HG03175 (cell line): ENCODE results near the gene MID1.

Source experiments
- ATAC-seq: cut with Tn5 transposase; IDR thresholded peaks from one replicate; pipeline ENCODE4 v1.9.1; 2021; ENCODE audit warnings: mild to moderate bottlenecking, moderate library complexity; ENCODE audit not compliant: unreplicated experiment

The MID1 gene

DNA sequence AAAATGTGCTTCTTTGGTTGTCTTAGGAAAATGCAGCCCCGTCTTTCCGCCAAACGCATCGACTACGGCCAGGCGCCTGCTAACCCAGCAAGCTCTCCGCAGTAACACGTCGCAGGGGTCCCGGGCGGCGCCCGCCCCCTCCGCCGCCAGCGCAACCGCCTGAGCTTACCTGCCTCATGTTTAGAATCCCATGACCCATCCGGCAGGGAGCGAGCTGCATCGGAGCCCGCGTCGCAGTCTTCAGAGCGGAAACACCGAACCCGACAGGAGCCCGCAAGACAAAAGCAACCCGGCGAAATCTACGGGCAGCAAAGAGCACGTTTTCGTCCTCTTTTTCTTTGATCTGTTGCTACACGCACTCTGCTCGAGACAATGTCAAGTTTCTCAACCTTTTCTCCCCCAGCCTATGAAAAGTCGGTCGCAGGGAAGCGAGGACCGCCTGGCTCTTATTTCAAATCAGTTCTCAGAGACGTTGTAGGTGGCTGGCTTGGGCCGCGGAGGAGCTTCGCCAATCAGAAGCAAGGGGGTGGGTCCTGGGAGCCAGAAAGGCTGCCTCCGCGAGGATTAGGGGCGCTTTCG is at the start of gene MID1:
Gene MID1, minus strand, starts transcription at position 465 of the 579 bp plus-strand sequence. CDS start 53,038 bp downstream, outside the sequence.
- ATAC-seq: no peak

DNA sequence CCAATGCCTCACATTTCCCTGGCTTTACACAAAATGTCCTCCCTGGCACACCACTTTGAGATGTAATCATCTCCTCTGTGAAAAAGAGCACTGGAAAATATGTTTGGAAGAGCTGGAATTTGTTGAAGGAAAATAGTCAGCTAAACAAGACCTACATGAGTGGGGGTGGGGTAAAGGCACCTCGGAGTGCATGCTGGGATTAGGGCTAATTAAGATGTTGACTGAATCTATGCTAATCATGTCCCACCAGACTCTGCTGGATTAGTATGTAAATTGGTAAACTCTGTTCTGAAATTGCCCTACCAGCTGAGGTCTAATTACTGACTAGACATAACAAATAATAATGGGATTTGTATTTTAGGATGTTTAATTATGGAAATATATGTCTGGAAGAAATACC is 46.8 kb upstream of the MID1 start:
- no peak for ATAC-seq

DNA sequence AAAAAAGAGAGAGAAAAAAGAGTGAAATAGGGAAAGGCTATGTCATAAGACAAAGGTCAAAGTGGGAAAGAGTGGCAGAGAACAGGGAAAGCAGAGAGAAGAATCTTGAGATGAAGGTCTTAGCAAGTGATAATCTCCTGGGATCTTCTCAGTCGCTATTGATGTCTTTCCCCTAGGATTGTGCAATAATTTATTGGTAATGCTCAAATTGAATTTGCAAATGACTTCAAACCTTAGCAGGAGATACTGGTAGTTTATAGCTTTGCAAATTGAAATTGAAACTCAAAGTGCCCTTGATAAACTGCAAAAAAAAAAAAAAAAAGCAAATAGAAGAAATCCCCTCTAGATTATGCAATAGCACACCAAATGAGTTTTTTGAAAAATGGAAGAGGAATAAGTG is 45.7 kb upstream of the MID1 start:
- ATAC-seq: no peak

GRCh38 chrX:10665681-10666080 is 45.3 kb upstream of the MID1 start:
- ATAC-seq: no peak

- no peak for ATAC-seq
Measured at GRCh38 chrX:10660171-10660570, 39.8 kb upstream of the MID1 start.

- no peak for ATAC-seq
Measured at GRCh38 chrX:10656214-10656613, 35.8 kb upstream of the MID1 start.

GRCh38 chrX:10654960-10655359 is 34.6 kb upstream of the MID1 start:
- no peak for ATAC-seq

DNA sequence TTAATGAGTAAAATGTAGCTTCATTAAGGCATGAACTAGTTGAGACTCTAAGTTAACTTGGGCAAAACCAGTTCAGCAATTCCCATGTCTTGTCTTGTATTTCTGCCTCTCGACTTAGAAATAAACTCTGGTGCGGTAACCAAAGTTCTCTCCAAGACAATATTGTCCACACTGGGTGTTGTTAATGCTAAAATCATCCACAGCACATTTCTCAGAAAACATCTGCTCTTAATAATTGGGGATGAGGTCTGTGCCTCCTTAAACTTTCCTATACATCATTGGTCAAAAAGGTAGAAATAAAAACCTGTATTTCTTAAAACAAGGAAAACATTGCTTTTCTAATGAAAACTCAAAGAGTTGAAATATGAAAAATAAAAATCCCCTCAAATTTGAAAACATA is 32.9 kb upstream of the MID1 start:
- ATAC-seq: no peak

- ATAC-seq: no peak
Measured at GRCh38 chrX:10649265-10649664, 28.9 kb upstream of the MID1 start.

DNA sequence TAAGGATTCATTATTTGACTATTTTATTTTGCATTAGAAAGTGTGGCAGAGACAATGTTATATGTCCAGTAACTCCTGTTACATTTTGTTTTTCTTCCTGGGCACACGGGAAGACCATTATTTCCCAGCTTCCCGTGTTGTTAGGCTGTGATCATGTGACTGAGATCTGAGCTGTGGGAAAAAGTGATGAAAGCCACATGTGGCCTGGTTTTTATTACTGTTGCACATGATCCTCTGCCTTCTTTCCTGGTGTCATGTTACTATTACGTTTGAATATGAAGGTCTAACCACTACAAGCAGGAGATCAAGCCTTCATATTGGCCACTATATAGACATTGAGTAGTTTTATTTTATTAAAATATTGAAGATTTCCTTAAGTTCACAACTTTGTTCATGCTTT is 28.2 kb upstream of the MID1 start:
- ATAC-seq: no peak

GRCh38 chrX:10636851-10637250 is 16.5 kb upstream of the MID1 start:
- ATAC-seq: no peak

GRCh38 chrX:10636337-10636736 is 16.0 kb upstream of the MID1 start:
- no peak for ATAC-seq

DNA sequence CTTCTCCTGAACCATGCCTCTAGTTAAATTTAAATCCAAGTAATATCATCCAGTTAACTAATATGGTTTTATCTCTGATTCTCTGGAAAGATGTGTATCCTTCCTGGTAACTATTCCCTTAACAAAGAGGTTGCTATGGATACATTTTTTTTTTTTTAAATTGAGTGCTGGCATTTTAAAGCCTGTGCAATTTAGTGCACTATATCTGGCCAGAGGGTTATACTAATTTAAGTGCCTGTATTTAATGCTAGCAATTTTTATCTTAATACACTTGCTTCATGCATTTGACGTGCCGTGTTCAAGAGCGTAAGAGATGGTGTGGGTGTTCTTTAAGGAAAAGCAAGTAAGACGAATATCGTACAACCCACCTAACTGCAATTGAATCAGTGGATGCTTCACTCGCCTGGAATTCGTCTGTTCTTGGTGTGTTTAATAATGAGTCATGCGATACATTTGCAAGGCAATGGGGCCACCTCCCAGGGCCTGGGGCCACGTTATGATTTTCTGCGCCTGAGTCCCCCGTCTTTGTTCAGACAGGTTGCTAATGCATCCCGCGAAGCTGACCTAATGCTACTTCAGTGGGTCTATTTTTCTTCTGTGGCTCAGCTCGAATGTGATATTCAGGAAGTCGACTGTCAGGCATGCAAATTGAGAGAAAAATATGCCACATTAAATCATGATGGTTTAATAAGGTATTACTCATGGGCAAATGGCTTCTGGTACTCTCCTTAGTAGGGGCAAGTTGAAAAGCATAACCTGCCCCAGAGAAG is 14.2 kb upstream of the MID1 start:
- no peak for ATAC-seq

DNA sequence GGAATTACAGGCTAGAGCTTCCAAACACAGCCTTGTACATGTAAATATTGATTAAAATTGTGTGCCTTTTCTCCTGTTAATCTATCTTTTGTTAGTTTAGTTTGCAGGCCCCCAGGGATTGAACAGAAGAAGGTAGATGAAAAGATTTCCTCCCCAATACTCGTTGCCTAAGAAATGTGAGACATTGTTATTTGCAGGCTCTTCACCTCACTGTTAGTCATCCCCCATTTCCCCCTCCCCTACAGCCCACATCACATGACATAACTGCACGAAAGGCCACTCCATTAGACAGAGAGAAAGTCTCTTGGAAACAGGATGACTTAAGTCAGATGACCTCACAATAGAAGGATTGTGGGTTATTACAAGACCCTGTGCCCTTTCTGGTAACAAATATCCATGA is 13.3 kb upstream of the MID1 start:
- ATAC-seq: no peak

GRCh38 chrX:10631416-10632145 is 11.2 kb upstream of the MID1 start:
- ATAC-seq: no peak

DNA sequence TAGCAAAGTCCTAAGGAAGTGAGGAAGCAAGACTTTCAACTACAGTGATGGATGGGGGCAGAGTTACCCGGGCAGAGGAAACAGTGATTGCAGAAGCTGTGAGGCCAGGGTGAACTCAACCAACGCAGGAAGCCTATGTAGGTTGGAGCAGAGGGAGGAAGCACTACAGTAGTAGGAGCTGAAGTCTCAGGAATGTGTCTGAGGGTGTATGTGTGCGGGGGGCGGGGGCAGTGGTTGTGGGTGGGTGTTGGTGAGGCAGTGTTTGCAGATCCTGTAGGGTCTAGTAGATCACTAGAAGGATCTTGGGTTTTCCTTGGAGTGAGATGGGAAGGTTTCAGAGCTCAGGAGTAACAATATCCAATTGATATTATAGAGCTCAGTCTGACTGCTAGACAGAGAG is 9.9 kb upstream of the MID1 start:
- ATAC-seq: no peak

DNA sequence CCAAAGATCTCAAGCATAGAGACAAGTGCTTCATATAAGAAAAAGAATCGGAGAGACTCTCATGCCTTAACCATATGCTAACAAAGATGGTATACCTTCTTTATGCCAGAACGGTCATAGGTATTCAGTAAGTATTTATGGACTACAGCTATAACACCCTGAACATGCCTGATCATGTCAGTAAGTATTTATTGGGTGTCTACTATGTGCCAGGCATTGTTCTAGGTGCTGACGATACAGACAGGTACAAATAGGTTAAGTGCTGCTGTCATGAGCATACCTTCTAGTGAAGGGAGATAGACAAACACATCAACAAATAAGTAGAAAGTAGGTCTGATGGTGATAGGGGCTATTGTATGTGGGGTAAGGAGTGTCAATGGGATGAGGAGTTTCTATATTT is 9.5 kb upstream of the MID1 start:
- no peak for ATAC-seq

GRCh38 chrX:10628906-10629305 is 8.5 kb upstream of the MID1 start:
- no peak for ATAC-seq

- no peak for ATAC-seq
Measured at GRCh38 chrX:10622197-10622596, 1.8 kb upstream of the MID1 start.

GRCh38 chrX:10619425-10620046 is 849 bp downstream of the MID1 start:
- ATAC-seq: no peak

- ATAC-seq: no peak
Measured at GRCh38 chrX:10618961-10619360, 1.4 kb downstream of the MID1 start.

DNA sequence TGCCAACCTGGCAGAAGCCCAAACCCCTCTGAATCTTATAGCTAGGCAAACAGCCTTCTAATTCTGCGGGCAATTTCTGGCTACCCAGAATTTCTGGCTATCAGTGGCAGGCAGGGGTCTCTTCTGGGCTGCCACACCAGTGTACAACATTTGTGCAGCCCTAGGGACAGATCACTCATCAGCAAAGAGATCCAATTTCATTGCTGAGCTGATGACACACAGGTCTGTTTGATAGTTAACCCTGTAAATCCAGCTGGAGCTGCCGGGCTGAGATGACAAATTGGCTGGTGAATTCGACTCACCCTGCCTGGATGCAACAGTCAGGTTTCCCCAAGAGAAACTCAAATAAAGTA is 2.4 kb downstream of the MID1 start:
- ATAC-seq: no peak
